SK-N-SH (cell line): ENCODE results near the gene TCOF1.

Experiments
- CTCF ChIP-seq: fragments of 200-600 bp; sonication (generic); IDR thresholded peaks from 2 replicates; pipeline ENCODE4 v1.6.1; 2017; ENCODE audit warnings: antibody characterized with exemption, mild to moderate bottlenecking, moderate library complexity
- EP300 ChIP-seq, 2 experiments: IDR thresholded peaks; 2 replicates each; pipeline versions ENCODE4 v1.4.0 to v1.6.1; 2012; ENCODE audit warnings: borderline replicate concordance in 1 of 2, low read depth in 1 of 2, low read length in 1 of 2
- RCOR1 ChIP-seq: fragments of 150-350 bp; IDR thresholded peaks from 2 replicates; pipeline ENCODE4 v1.6.1; 2017; ENCODE audit warnings: antibody characterized with exemption, low read length
- SIN3A ChIP-seq: IDR thresholded peaks from 2 replicates; pipeline ENCODE4 v1.6.1; 2012; ENCODE audit warnings: low read depth, mild to moderate bottlenecking, low read length, moderate library complexity, borderline replicate concordance

DNA sequence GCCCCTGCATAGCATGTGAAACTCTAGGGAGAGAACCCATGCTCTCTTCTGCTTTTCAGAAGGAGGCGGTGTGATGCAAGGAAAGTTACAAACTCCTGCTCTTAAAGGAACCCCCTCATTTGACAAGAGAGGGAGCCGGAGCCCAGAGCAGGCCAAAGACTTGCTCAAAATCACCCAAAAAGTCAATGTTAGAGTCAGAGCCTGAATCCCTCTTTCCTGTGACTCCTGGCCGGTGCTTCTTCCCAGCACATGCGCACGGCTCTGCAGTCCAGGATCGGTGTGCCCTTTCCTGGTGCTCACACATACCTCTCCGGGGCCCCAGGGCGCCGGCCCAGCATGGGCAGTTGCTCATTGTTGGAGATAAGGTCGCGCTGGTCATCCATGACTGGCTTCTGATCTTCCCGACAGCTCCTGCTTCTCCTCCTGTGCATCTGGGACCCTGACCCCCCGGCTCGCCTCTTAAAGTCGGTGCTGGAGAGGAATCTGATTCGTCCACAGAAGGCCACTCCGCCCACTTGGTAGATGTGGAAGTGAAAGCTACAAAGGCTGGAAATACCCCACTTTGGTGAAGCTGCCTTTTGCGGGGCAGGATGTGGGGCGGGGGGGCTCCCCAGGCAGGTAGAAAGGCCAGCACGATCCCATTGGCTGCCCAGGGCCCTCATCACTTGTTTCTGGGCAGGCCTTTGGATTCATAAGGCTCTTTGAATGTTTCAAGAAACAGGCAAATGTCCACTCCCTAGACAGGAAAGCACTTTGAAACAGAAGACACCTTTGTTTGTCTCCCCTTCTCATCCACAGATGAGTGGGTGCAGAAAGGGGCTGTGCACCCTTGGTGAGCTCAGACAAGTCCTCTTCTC is 55.0 kb downstream of the TCOF1 start, which contains the start of gene CD74:
- TF ChIP-seq EP300 (IDR thresholded peaks at IDR 0.05; ENCODE audit: borderline replicate concordance in 1 of 2, low read depth in 1 of 2, low read length in 1 of 2) (no peak), SIN3A (no peak), RCOR1 (no peak), CTCF (no peak)
